ENCODE results near the gene CD99L2.

The CD99L2 gene

GRCh38 chrX:150929058-150929457 is 30.6 kb upstream of the CD99L2 start:
- H3F3A ChIP-seq (ENCODE audit: low read depth): no peaks in the 10 kb centered on the region

GRCh38 chrX:150926791-150927190 is 28.3 kb upstream of the CD99L2 start:
- H3K9ac ChIP-seq (ENCODE audit: low read depth, low read length, poor library complexity, severe bottlenecking): no peak overlapping the region
- H3K4me3 ChIP-seq (ENCODE audit: low read length, poor library complexity, severe bottlenecking): no peak overlapping the region
- H3K36me3 ChIP-seq (ENCODE audit: insufficient read depth, low read length): no peaks in the 10 kb centered on the region
- H3K4me1 ChIP-seq (ENCODE audit: insufficient read depth, low read length, poor library complexity, severe bottlenecking): no peaks in the 10 kb centered on the region
- no peaks in the 10 kb centered on the region for H3K9me3 ChIP-seq (ENCODE audit: insufficient read depth, low read depth, low read length)
- H3K27me3 ChIP-seq (ENCODE audit: insufficient read depth, low read length, poor library complexity, severe bottlenecking): no peaks in the 10 kb centered on the region
- H3K9me2 ChIP-seq (replicated peaks; ENCODE audit: low read depth, low read length): no peaks in the 10 kb centered on the region
- no peaks in the 10 kb centered on the region for H3K79me2 ChIP-seq (ENCODE audit: insufficient read depth, low read length)
- H3K4me2 ChIP-seq (ENCODE audit: low read depth, low read length, poor library complexity, severe bottlenecking): no peak overlapping the region
- TF ChIP-seq EZH2phosphoT487 (IDR thresholded peaks at IDR 0.05; ENCODE audit: borderline replicate concordance) (no peak), CTCF (conservative IDR thresholded peaks at IDR 0.05; ENCODE audit: low read length) (no peak)
- no peaks in the 10 kb centered on the region for H3F3A ChIP-seq (ENCODE audit: low read depth)
- H4K20me1 ChIP-seq (ENCODE audit: insufficient read depth, low read length, poor library complexity, severe bottlenecking): no peaks in the 10 kb centered on the region
- no peak overlapping the region for H2AFZ ChIP-seq (ENCODE audit: low read length)

More at GRCh38 chrX:150929058-150929457, 30.6 kb upstream of the CD99L2 start:
- no peaks in the 10 kb centered on the region for H3K36me3 ChIP-seq (ENCODE audit: insufficient read depth, low read length)
- H3K4me3 ChIP-seq (ENCODE audit: low read length, poor library complexity, severe bottlenecking): no peak overlapping the region
- no peak overlapping the region for H3K9ac ChIP-seq (ENCODE audit: low read depth, low read length, poor library complexity, severe bottlenecking)
- no peak for TF ChIP-seq EZH2phosphoT487 (IDR thresholded peaks at IDR 0.05; ENCODE audit: borderline replicate concordance)
- H3K27me3 ChIP-seq (ENCODE audit: insufficient read depth, low read length, poor library complexity, severe bottlenecking): no peaks in the 10 kb centered on the region
- no peaks in the 10 kb centered on the region for H3K4me1 ChIP-seq (ENCODE audit: insufficient read depth, low read length, poor library complexity, severe bottlenecking)
- H2AFZ ChIP-seq (ENCODE audit: low read length): no peak overlapping the region
- H3K9me2 ChIP-seq (replicated peaks; ENCODE audit: low read depth, low read length): no peaks in the 10 kb centered on the region
- H3K9me3 ChIP-seq (ENCODE audit: insufficient read depth, low read depth, low read length): no peaks in the 10 kb centered on the region
- no peaks in the 10 kb centered on the region for H3K79me2 ChIP-seq (ENCODE audit: insufficient read depth, low read length)
- H4K20me1 ChIP-seq (ENCODE audit: insufficient read depth, low read length, poor library complexity, severe bottlenecking): no peaks in the 10 kb centered on the region
- no peak overlapping the region for H3K4me2 ChIP-seq (ENCODE audit: low read depth, low read length, poor library complexity, severe bottlenecking)

- H3K4me1 ChIP-seq (ENCODE audit: insufficient read depth, low read length, poor library complexity, severe bottlenecking): no peaks in the 10 kb centered on the region
- H4K20me1 ChIP-seq (ENCODE audit: insufficient read depth, low read length, poor library complexity, severe bottlenecking): no peaks in the 10 kb centered on the region
- no peak overlapping the region for H2AFZ ChIP-seq (ENCODE audit: low read length)
- no peaks in the 10 kb centered on the region for H3F3A ChIP-seq (ENCODE audit: low read depth)
- no peaks in the 10 kb centered on the region for H3K27me3 ChIP-seq (ENCODE audit: insufficient read depth, low read length, poor library complexity, severe bottlenecking)
- no peaks in the 10 kb centered on the region for H3K36me3 ChIP-seq (ENCODE audit: insufficient read depth, low read length)
- H3K79me2 ChIP-seq (ENCODE audit: insufficient read depth, low read length): no peaks in the 10 kb centered on the region
- H3K4me2 ChIP-seq (ENCODE audit: low read depth, low read length, poor library complexity, severe bottlenecking): no peak overlapping the region
- no peaks in the 10 kb centered on the region for H3K9me2 ChIP-seq (replicated peaks; ENCODE audit: low read depth, low read length)
- H3K9me3 ChIP-seq (ENCODE audit: insufficient read depth, low read depth, low read length): no peaks in the 10 kb centered on the region
- no peak overlapping the region for H3K9ac ChIP-seq (ENCODE audit: low read depth, low read length, poor library complexity, severe bottlenecking)
- no peak overlapping the region for H3K4me3 ChIP-seq (ENCODE audit: low read length, poor library complexity, severe bottlenecking)
- TF ChIP-seq CTCF (conservative IDR thresholded peaks at IDR 0.05; ENCODE audit: low read length) (no peak), EZH2phosphoT487 (IDR thresholded peaks at IDR 0.05; ENCODE audit: borderline replicate concordance) (no peak)
These were observed 27.8 kb upstream of the CD99L2 start for GRCh38 chrX:150926304-150926703.

- H3K9me2 ChIP-seq (replicated peaks; ENCODE audit: low read depth, low read length): no peaks in the 10 kb centered on the region
- no peaks in the 10 kb centered on the region for H3K9me3 ChIP-seq (ENCODE audit: insufficient read depth, low read depth, low read length)
- H3K36me3 ChIP-seq (ENCODE audit: insufficient read depth, low read length): no peaks in the 10 kb centered on the region
- no peaks in the 10 kb centered on the region for H4K20me1 ChIP-seq (ENCODE audit: insufficient read depth, low read length, poor library complexity, severe bottlenecking)
- H3K4me3 ChIP-seq (ENCODE audit: low read length, poor library complexity, severe bottlenecking): no peak overlapping the region
- H3K79me2 ChIP-seq (ENCODE audit: insufficient read depth, low read length): no peaks in the 10 kb centered on the region
- no peaks in the 10 kb centered on the region for H3F3A ChIP-seq (ENCODE audit: low read depth)
- TF ChIP-seq CTCF (conservative IDR thresholded peaks at IDR 0.05; ENCODE audit: low read length) (no peak), EZH2phosphoT487 (IDR thresholded peaks at IDR 0.05; ENCODE audit: borderline replicate concordance) (no peak)
- H3K4me2 ChIP-seq (ENCODE audit: low read depth, low read length, poor library complexity, severe bottlenecking): no peak overlapping the region
- H3K27me3 ChIP-seq (ENCODE audit: insufficient read depth, low read length, poor library complexity, severe bottlenecking): no peaks in the 10 kb centered on the region
- no peak overlapping the region for H3K9ac ChIP-seq (ENCODE audit: low read depth, low read length, poor library complexity, severe bottlenecking)
- no peaks in the 10 kb centered on the region for H3K4me1 ChIP-seq (ENCODE audit: insufficient read depth, low read length, poor library complexity, severe bottlenecking)
- no peak overlapping the region for H2AFZ ChIP-seq (ENCODE audit: low read length)
These were observed 20.9 kb upstream of the CD99L2 start for GRCh38 chrX:150919401-150919800.

Measured in Loucy (cell line).